ENCODE data around the gene RASAL2. TPM values are rescaled to one million over a fixed set of nuclear protein-coding genes. Genes with fewer than 3 reads are reported as not detected.

The RASAL2 gene
- total and polyA plus RNA-seq, 9 of the 15 experiments (the other 6 are each of a cell fraction or from before 2014, with no cell fraction given) = 0.13 to 1.0 (median 0.62) TPM

- BruUV-seq (replicated peaks) = no TSS peak
- H3K9me3 ChIP-seq (replicated peaks; ENCODE audit: control insufficient read depth, insufficient read depth, low read depth, low read length) = no peaks in the 10 kb centered on the region
- DNase-seq (ENCODE audit: extremely low read depth in 1 of 4, low spot score in 3 of 4) = no peak
- no peak for ATAC-seq
- H4K20me1 ChIP-seq (replicated peaks; ENCODE audit: control insufficient read depth, insufficient read depth, low read length) = 0 out of 2 replicates have a peak, but pooled peaks cover 3% of the 10 kb centered on the region
- H2AFZ ChIP-seq (ENCODE audit: low read depth, low read length) = no peak overlapping the region
- FAIRE-seq = no peak
- no peak overlapping the region for H3K27ac ChIP-seq (ENCODE audit: extremely low read depth, low read depth, low read length)
- H3K9ac ChIP-seq (ENCODE audit: insufficient read depth in 1 of 2, low read depth in 2 of 2, low read length in 2 of 2) = no peak overlapping the region
- H3K36me3 ChIP-seq (ENCODE audit: control insufficient read depth, insufficient read depth, low read length) = no peaks in the 10 kb centered on the region
- WGBS (ENCODE audit: insufficient coverage, low coverage, missing lambda C conversion rate) = 0% methylated on average over 4 of the region's 4 CpGs
- ChIA-PET POLR2A (interaction anchor here (0.6 to 1.6 kb wide), 2 partner anchors 13 to 54 kb away, joined by 3 to 6 read pairs; no protein-coding TSS in a partner anchor), CTCF (ENCODE audit: low intra/inter-chr PET ratio) (no interaction called here)
- H3K4me2 ChIP-seq (ENCODE audit: insufficient read depth, low read length) = no peak overlapping the region
- intact Hi-C loops (cut with micrococcal nuclease) (no loop called here), in situ Hi-C loops (cut with MboI) (loop anchor here (25.0 kb wide), 1 partner anchor 835 kb away; the partner anchor contains the start of gene AXDND1)
- H3K4me3 ChIP-seq = no peak overlapping the region
- no peaks in the 10 kb centered on the region for H3K79me2 ChIP-seq (ENCODE audit: control insufficient read depth, insufficient read depth, low read length)
- no peaks in the 10 kb centered on the region for H3K9me1 ChIP-seq (ENCODE audit: control insufficient read depth, insufficient read depth, low read length)
- peaks cover 0 to 11% of the 10 kb centered on the region in 2 experiments; a peak in 1 of 5 replicates for H3K27me3 ChIP-seq (ENCODE audit: control insufficient read depth in 2 of 2, insufficient read depth in 2 of 2, low read length in 2 of 2)
- no peaks in the 10 kb centered on the region for H3K4me1 ChIP-seq (replicated peaks in 1 of 2; ENCODE audit: control insufficient read depth in 2 of 2, insufficient read depth in 2 of 2, low read length in 2 of 2)
- TF ChIP-seq, protein P1, sequence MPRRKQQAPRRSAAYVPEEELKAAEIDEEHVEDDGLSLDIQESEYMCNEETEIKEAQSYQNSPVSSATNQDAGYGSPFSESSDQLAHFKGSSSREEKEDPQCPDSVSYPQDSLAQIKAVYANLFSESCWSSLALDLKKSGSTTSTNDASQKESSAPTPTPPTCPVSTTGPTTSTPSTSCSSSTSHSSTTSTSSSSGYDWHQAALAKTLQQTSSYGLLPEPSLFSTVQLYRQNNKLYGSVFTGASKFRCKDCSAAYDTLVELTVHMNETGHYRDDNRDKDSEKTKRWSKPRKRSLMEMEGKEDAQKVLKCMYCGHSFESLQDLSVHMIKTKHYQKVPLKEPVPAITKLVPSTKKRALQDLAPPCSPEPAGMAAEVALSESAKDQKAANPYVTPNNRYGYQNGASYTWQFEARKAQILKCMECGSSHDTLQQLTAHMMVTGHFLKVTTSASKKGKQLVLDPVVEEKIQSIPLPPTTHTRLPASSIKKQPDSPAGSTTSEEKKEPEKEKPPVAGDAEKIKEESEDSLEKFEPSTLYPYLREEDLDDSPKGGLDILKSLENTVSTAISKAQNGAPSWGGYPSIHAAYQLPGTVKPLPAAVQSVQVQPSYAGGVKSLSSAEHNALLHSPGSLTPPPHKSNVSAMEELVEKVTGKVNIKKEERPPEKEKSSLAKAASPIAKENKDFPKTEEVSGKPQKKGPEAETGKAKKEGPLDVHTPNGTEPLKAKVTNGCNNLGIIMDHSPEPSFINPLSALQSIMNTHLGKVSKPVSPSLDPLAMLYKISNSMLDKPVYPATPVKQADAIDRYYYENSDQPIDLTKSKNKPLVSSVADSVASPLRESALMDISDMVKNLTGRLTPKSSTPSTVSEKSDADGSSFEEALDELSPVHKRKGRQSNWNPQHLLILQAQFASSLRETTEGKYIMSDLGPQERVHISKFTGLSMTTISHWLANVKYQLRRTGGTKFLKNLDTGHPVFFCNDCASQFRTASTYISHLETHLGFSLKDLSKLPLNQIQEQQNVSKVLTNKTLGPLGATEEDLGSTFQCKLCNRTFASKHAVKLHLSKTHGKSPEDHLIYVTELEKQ (CRISPR knock-in tag; IDR thresholded peaks at IDR 0.05) = no peak
- no peak for TF ChIP-seq ZNF586 (CRISPR knock-in tag; conservative IDR thresholded peaks at IDR 0.05)
- TF ChIP-seq, protein P2, sequence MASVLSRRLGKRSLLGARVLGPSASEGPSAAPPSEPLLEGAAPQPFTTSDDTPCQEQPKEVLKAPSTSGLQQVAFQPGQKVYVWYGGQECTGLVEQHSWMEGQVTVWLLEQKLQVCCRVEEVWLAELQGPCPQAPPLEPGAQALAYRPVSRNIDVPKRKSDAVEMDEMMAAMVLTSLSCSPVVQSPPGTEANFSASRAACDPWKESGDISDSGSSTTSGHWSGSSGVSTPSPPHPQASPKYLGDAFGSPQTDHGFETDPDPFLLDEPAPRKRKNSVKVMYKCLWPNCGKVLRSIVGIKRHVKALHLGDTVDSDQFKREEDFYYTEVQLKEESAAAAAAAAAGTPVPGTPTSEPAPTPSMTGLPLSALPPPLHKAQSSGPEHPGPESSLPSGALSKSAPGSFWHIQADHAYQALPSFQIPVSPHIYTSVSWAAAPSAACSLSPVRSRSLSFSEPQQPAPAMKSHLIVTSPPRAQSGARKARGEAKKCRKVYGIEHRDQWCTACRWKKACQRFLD (CRISPR knock-in tag; IDR thresholded peaks at IDR 0.05) = no peak
- TF ChIP-seq ZKSCAN3 (CRISPR knock-in tag; IDR thresholded peaks at IDR 0.05) = no peak
- no peak for TF ChIP-seq C11orf30 (IDR thresholded peaks at IDR 0.05; ENCODE audit: low read depth)
- TF ChIP-seq TBP (optimal IDR thresholded peaks at IDR 0.05; ENCODE audit: low read depth, low read length) = no peak
- TF ChIP-seq SAFB (IDR thresholded peaks at IDR 0.05; ENCODE audit: borderline replicate concordance, low read depth, low read length) = no peak
- no peak for TF ChIP-seq ZBTB5 (IDR thresholded peaks at IDR 0.05)
- TF ChIP-seq, protein P3, sequence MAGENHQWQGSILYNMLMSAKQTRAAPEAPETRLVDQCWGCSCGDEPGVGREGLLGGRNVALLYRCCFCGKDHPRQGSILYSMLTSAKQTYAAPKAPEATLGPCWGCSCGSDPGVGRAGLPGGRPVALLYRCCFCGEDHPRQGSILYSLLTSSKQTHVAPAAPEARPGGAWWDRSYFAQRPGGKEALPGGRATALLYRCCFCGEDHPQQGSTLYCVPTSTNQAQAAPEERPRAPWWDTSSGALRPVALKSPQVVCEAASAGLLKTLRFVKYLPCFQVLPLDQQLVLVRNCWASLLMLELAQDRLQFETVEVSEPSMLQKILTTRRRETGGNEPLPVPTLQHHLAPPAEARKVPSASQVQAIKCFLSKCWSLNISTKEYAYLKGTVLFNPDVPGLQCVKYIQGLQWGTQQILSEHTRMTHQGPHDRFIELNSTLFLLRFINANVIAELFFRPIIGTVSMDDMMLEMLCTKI (IDR thresholded peaks at IDR 0.05; ENCODE audit: partially characterized antibody) = no peak
- TF ChIP-seq, protein P4, sequence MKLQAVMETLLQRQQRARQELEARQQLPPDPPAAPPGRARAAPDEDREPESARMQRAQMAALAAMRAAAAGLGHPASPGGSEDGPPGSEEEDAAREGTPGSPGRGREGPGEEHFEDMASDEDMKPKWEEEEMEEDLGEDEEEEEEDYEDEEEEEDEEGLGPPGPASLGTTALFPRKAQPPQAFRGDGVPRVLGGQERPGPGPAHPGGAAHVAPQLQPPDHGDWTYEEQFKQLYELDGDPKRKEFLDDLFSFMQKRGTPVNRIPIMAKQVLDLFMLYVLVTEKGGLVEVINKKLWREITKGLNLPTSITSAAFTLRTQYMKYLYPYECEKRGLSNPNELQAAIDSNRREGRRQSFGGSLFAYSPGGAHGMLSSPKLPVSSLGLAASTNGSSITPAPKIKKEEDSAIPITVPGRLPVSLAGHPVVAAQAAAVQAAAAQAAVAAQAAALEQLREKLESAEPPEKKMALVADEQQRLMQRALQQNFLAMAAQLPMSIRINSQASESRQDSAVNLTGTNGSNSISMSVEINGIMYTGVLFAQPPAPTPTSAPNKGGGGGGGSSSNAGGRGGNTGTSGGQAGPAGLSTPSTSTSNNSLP (IDR thresholded peaks at IDR 0.05; ENCODE audit: borderline replicate concordance, low read depth, low read length) = no peak
- TF ChIP-seq NCOA1 (IDR thresholded peaks at IDR 0.05; ENCODE audit: low read depth) = no peak
- TF ChIP-seq ZNF695 (CRISPR knock-in tag; IDR thresholded peaks at IDR 0.05) = no peak
- no peak for TF ChIP-seq U2AF2 (optimal IDR thresholded peaks at IDR 0.05; ENCODE audit: low read depth, low read length)
These were observed 433.2 kb downstream of the RASAL2 start for GRCh38 chr1:178527117-178527516.

All from K562 (cell line).